ENCODE data around the gene C5AR1. TPM values are rescaled to one million over a fixed set of nuclear protein-coding genes. Genes with fewer than 3 reads are reported as not detected.

Gene C5AR1
- total and polyA plus RNA-seq, 9 of the 15 experiments (the other 6 are each of a cell fraction or from before 2014, with no cell fraction given): 0.06 to 1.6 (median 0.28) TPM; not detected in 3

GRCh38 chr19:47309038-47309437 lies 623 bp upstream of the C5AR1 start (continued):
- TF ChIP-seq, protein P1, sequence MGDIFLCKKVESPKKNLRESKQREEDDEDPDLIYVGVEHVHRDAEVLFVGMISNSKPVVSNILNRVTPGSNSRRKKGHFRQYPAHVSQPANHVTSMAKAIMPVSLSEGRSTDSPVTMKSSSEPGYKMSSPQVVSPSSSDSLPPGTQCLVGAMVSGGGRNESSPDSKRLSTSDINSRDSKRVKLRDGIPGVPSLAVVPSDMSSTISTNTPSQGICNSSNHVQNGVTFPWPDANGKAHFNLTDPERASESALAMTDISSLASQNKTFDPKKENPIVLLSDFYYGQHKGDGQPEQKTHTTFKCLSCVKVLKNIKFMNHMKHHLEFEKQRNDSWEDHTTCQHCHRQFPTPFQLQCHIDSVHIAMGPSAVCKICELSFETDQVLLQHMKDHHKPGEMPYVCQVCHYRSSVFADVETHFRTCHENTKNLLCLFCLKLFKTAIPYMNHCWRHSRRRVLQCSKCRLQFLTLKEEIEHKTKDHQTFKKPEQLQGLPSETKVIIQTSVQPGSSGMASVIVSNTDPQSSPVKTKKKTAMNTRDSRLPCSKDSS (IDR thresholded peaks at IDR 0.05; ENCODE audit: low read depth, partially characterized antibody): no peak
- TF ChIP-seq NFATC3 (IDR thresholded peaks at IDR 0.05): no peak

GRCh38 chr19:47310323-47310722 lies 662 bp downstream of the C5AR1 start:
- FAIRE-seq (no peak), DNase-seq (ENCODE audit: extremely low read depth in 1 of 4, low spot score in 3 of 4) (no peak), ATAC-seq (no peak)
- intact Hi-C loops (cut with micrococcal nuclease) (no loop called here), in situ Hi-C loops (cut with MboI) (no loop called here)
- BruUV-seq (replicated peaks): no TSS peak
- Histone ChIP-seq H3K9me1 (ENCODE audit: control insufficient read depth, insufficient read depth, low read length) (no peaks in the 10 kb centered on the region), H2AFZ (ENCODE audit: low read depth, low read length) (no peak overlapping the region), H4K20me1 (replicated peaks; ENCODE audit: control insufficient read depth, insufficient read depth, low read length) (no peaks in the 10 kb centered on the region), H3K79me2 (ENCODE audit: control insufficient read depth, insufficient read depth, low read length) (no peaks in the 10 kb centered on the region), H3K27me3 (ENCODE audit: control insufficient read depth in 2 of 2, insufficient read depth in 2 of 2, low read length in 2 of 2) (no peaks in the 10 kb centered on the region), H3K9ac (ENCODE audit: insufficient read depth in 1 of 2, low read depth in 2 of 2, low read length in 2 of 2) (no peak overlapping the region), H3K27ac (ENCODE audit: extremely low read depth, low read depth, low read length) (no peak overlapping the region), H3K9me3 (replicated peaks; ENCODE audit: control insufficient read depth, insufficient read depth, low read depth, low read length) (no peaks in the 10 kb centered on the region), H3K4me1 (replicated peaks in 1 of 2; ENCODE audit: control insufficient read depth in 2 of 2, insufficient read depth in 2 of 2, low read length in 2 of 2) (peaks cover 17 to 30% of the 10 kb centered on the region in 2 experiments; a peak in 4 of 5 replicates), H3K4me2 (ENCODE audit: insufficient read depth, low read length) (no peak overlapping the region), H3K36me3 (ENCODE audit: control insufficient read depth, insufficient read depth, low read length) (no peaks in the 10 kb centered on the region), H3K4me3 (no peak overlapping the region)
- TF ChIP-seq IFI16 (CRISPR knock-in tag; IDR thresholded peaks at IDR 0.05): no peak
- 0 out of 2 replicates have a peak, but pooled peaks have one; percentile 15 for TF ChIP-seq ADNP (tag; IDR thresholded peaks at IDR 0.05)
- peak; percentile 97 for TF ChIP-seq ZNF121 (CRISPR knock-in tag; conservative IDR thresholded peaks at IDR 0.05)
- TF ChIP-seq RBM25 (IDR thresholded peaks at IDR 0.05; ENCODE audit: low read depth, low read length, severe bottlenecking): peak; percentile 68
- POLR2A ChIA-PET: no interaction called here
- 36% methylated on average over 2 of the region's 2 CpGs for whole genome bisulfite sequencing (ENCODE audit: insufficient coverage, low coverage, missing lambda C conversion rate)
- CTCF ChIA-PET (ENCODE audit: low intra/inter-chr PET ratio): interaction anchor here (1.8 kb wide), 1 partner anchor 81 kb away, joined by 9 read pairs; no protein-coding TSS in a partner anchor

All from K562 (cell line).